ENCODE measurements around the gene GPR183.

Gene GPR183

GRCh38 chr13:99327126-99327525 is 19.9 kb upstream of the GPR183 start:
- ChIA-PET POLR2A (no interaction called here), CTCF (interaction anchor here (1.3 kb wide), 1 partner anchor 109 kb away, joined by 3 read pairs; no protein-coding TSS in a partner anchor)
- H3K4me3 ChIP-seq (ENCODE audit: low read depth, low read length), result no peak overlapping the region
- no peak for TF ChIP-seq CTCF (IDR thresholded peaks at IDR 0.05; ENCODE audit: insufficient read depth, low read length, missing control alignments)
- DNase-seq (ENCODE audit: low read depth, low spot score), result no peak

GRCh38 chr13:99326012-99326411 is 18.8 kb upstream of the GPR183 start:
- no peak for DNase-seq (ENCODE audit: low read depth, low spot score)
- CTCF ChIA-PET, result no interaction called here
- TF ChIP-seq CTCF (IDR thresholded peaks at IDR 0.05; ENCODE audit: insufficient read depth, low read length, missing control alignments), result no peak
- no peak overlapping the region for H3K4me3 ChIP-seq (ENCODE audit: low read depth, low read length)
- POLR2A ChIA-PET, result no interaction called here

GRCh38 chr13:99323488-99323887 is 16.3 kb upstream of the GPR183 start:
- no peak overlapping the region for H3K4me3 ChIP-seq (ENCODE audit: low read depth, low read length)
- no peak for DNase-seq (ENCODE audit: low read depth, low spot score)
- no peak for TF ChIP-seq CTCF (IDR thresholded peaks at IDR 0.05; ENCODE audit: insufficient read depth, low read length, missing control alignments)
- CTCF ChIA-PET, result interaction anchor here (1.0 to 1.8 kb wide), 3 partner anchors 10 to 113 kb away, joined by 3 to 4 read pairs (median 3); partner anchors contain the start of gene GPR183
- POLR2A ChIA-PET, result no interaction called here

- peak; percentile 59 for DNase-seq (ENCODE audit: low read depth, low spot score)
- POLR2A ChIA-PET, result interaction anchor here (0.8 kb wide), 1 partner anchor 10 kb away, joined by 3 read pairs; no protein-coding TSS in a partner anchor
- no peak overlapping the region for H3K4me3 ChIP-seq (ENCODE audit: low read depth, low read length)
- TF ChIP-seq CTCF (IDR thresholded peaks at IDR 0.05; ENCODE audit: insufficient read depth, low read length, missing control alignments), result no peak
- CTCF ChIA-PET, result interaction anchor here (0.8 to 1.8 kb wide), 4 partner anchors 24 to 146 kb away, joined by 3 to 10 read pairs (median 4); no protein-coding TSS in a partner anchor
These were observed 15.3 kb upstream of the GPR183 start for GRCh38 chr13:99322297-99323103.

- no peak overlapping the region for H3K4me3 ChIP-seq (ENCODE audit: low read depth, low read length)
- ChIA-PET POLR2A (interaction anchor here (0.7 to 0.8 kb wide), 2 partner anchors 9 to 47 kb away, joined by 3 read pairs; no protein-coding TSS in a partner anchor), CTCF (interaction anchor here (0.8 to 1.8 kb wide), 3 partner anchors 23 to 145 kb away, joined by 3 to 10 read pairs (median 3); no protein-coding TSS in a partner anchor)
- TF ChIP-seq CTCF (IDR thresholded peaks at IDR 0.05; ENCODE audit: insufficient read depth, low read length, missing control alignments), result no peak
- no peak for DNase-seq (ENCODE audit: low read depth, low spot score)
These were observed 14.5 kb upstream of the GPR183 start for GRCh38 chr13:99321709-99322108.
